Caco-2 (cell line): Measurements from ENCODE around the gene SLC6A13. TPM values are rescaled to one million over a fixed set of nuclear protein-coding genes. Genes with fewer than 3 reads are reported as not detected.

Source experiments
- BruUV-seq: library from RNA; stranded (reverse); fragments of 400-500 nt; replicated peaks from 2 replicates; lab custom pipeline; 2021; lab: Mats Ljungman, UMichigan
- CTCF ChIA-PET: fragments of 300-600 bp; sonication (Branson Sonifier 250); formaldehyde crosslinking; loops from one replicate; lab custom pipeline; 2022; ENCODE audit warnings: antibody characterized with exemption; lab: Charles Lee
- POLR2A ChIA-PET: fragments of 300-600 bp; sonication (Branson Sonifier 250); formaldehyde crosslinking; loops from one replicate; lab custom pipeline; 2022; ENCODE audit warnings: antibody characterized with exemption; lab: Charles Lee
- DNase-seq, 2 experiments: peaks; one replicate each; pipeline versions ENCODE4 v3.0.0 to v3.0.0-alpha.2; 2020 to 2022
- H3K27me3 ChIP-seq: replicated peaks from 2 replicates; pipeline ENCODE4 v1.6.0; 2011; ENCODE audit warnings: low read length; ENCODE audit not compliant: control insufficient read depth, insufficient read depth
- H3K36me3 ChIP-seq: 2 replicates; pipeline ENCODE4 v1.5.1; 2011; ENCODE audit warnings: low read length; ENCODE audit not compliant: control insufficient read depth, insufficient read depth
- H3K4me1 ChIP-seq: fragments of 250-450 bp; sonication (Bioruptor Pico); 2 replicates; pipeline ENCODE4 v1.5.1; 2020; ENCODE audit warnings: mild to moderate bottlenecking
- H3K4me3 ChIP-seq: 2 replicates; pipeline ENCODE4 v1.5.1; 2011; ENCODE audit warnings: low read depth, mild to moderate bottlenecking, control low read depth, low read length
- H3K9me3 ChIP-seq: fragments of 250-450 bp; sonication (Bioruptor Pico); 2 replicates; pipeline ENCODE4 v1.5.1; 2020; ENCODE audit warnings: mild to moderate bottlenecking, moderate library complexity
- H3K27ac Mint-ChIP-seq: one replicate; pipeline ENCODE4 v1.8.0; 2022; ENCODE audit warnings: mixed read lengths; ENCODE audit not compliant: unreplicated experiment
- H3K27me3 Mint-ChIP-seq: one replicate; pipeline ENCODE4 v1.8.0; 2022; ENCODE audit warnings: mixed read lengths; ENCODE audit not compliant: insufficient read depth, unreplicated experiment
- H3K36me3 Mint-ChIP-seq: one replicate; pipeline ENCODE4 v1.8.0; 2022; ENCODE audit warnings: mild to moderate bottlenecking, mixed read lengths; ENCODE audit not compliant: insufficient read depth, unreplicated experiment
- H3K4me1 Mint-ChIP-seq: one replicate; pipeline ENCODE4 v1.8.0; 2022; ENCODE audit warnings: low read depth, mixed read lengths; ENCODE audit not compliant: unreplicated experiment
- H3K4me3 Mint-ChIP-seq: one replicate; pipeline ENCODE4 v1.8.0; 2022; ENCODE audit warnings: mild to moderate bottlenecking, moderate library complexity, mixed read lengths; ENCODE audit not compliant: unreplicated experiment
- H3K9me3 Mint-ChIP-seq: one replicate; pipeline ENCODE4 v1.8.0; 2022; ENCODE audit warnings: mixed read lengths; ENCODE audit not compliant: unreplicated experiment
- intact Hi-C: fragments of 100-400 bp; cut with micrococcal nuclease; formaldehyde crosslinking; loops from one replicate; pipeline ENCODE4 v1.10.0; 2022; ENCODE audit not compliant: unreplicated experiment
- total RNA-seq: library from RNA; stranded (reverse); gene quantifications from 2 replicates; pipeline ENCODE4 v1.2.3, GENCODE V29; 2022
- TF ChIP-seq, protein P1 (sequence below), 2 experiments: fragments of 200-600 bp in 1 of 2; IDR thresholded peaks; 1 replicate in 1 of 2; 2 replicates in 1 of 2; pipeline versions ENCODE4 v1.5.1 to v1.8.0; 2011 to 2022; ENCODE audit warnings: antibody characterized with exemption in 1 of 2, control low read depth in 1 of 2, inconsistent platforms in 1 of 2, low read depth in 1 of 2, low read length in 1 of 2, mild to moderate bottlenecking in 1 of 2, moderate library complexity in 1 of 2; ENCODE audit not compliant: insufficient read depth in 1 of 2, severe bottlenecking in 1 of 2, unreplicated experiment in 1 of 2

SLC6A13 gene
- total RNA-seq, 1 experiment from 2014 or later, result 1.0 TPM

- Mint-ChIP-seq H3K4me3 (no peak overlapping the region), H3K9me3 (no peaks in the 10 kb centered on the region), H3K4me1 (no peaks in the 10 kb centered on the region), H3K27me3 (peaks cover 17% of the 10 kb centered on the region), H3K27ac (no peak overlapping the region), H3K36me3 (no peaks in the 10 kb centered on the region)
- Histone ChIP-seq H3K27me3 (no peaks in the 10 kb centered on the region), H3K4me1 (peaks cover 10% of the 10 kb centered on the region; the same call in 1 of the 2 replicates), H3K36me3 (no peaks in the 10 kb centered on the region), H3K4me3 (no peak overlapping the region), H3K9me3 (no peaks in the 10 kb centered on the region)
- CTCF ChIA-PET, result no interaction called here
- no peak for DNase-seq
- TF ChIP-seq, protein P1, sequence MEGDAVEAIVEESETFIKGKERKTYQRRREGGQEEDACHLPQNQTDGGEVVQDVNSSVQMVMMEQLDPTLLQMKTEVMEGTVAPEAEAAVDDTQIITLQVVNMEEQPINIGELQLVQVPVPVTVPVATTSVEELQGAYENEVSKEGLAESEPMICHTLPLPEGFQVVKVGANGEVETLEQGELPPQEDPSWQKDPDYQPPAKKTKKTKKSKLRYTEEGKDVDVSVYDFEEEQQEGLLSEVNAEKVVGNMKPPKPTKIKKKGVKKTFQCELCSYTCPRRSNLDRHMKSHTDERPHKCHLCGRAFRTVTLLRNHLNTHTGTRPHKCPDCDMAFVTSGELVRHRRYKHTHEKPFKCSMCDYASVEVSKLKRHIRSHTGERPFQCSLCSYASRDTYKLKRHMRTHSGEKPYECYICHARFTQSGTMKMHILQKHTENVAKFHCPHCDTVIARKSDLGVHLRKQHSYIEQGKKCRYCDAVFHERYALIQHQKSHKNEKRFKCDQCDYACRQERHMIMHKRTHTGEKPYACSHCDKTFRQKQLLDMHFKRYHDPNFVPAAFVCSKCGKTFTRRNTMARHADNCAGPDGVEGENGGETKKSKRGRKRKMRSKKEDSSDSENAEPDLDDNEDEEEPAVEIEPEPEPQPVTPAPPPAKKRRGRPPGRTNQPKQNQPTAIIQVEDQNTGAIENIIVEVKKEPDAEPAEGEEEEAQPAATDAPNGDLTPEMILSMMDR (IDR thresholded peaks at IDR 0.05; ENCODE audit: insufficient read depth in 1 of 2, low read depth in 1 of 2, low read length in 1 of 2, severe bottlenecking in 1 of 2, unreplicated experiment in 1 of 2), result no peak
- intact Hi-C loops, result loop anchor here (5.0 kb wide), 1 partner anchor 121 kb away; no protein-coding TSS in a partner anchor
- POLR2A ChIA-PET, result no interaction called here
- BruUV-seq, result no TSS peak
These were observed 61.3 kb downstream of the SLC6A13 start for GRCh38 chr12:201361-201760.

DNA sequence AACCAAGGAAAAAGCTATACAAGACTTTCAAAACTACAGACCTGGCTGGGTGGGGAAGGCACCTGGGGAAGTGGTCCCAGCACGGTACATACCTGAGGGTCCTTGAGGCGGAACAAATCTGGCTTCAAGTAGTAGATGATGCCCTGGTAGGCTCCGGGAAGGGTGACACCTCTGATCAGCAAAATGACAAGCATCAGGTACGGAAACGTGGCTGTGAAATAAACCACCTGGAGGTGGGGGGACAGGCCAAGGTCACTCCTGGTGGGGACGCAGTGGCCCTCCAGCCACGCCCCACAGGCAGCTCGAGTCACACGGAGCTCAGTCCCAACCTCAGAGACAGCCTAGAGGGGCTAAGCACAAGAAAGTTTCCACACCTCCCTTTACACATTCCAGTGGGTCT is 63.9 kb downstream of the SLC6A13 start:
- intact Hi-C loops, result no loop called here
- H3K9me3 Mint-ChIP-seq, result no peaks in the 10 kb centered on the region
- H3K4me3 Mint-ChIP-seq, result no peak overlapping the region
- TF ChIP-seq, protein P1 (IDR thresholded peaks at IDR 0.05; ENCODE audit: insufficient read depth in 1 of 2, low read depth in 1 of 2, low read length in 1 of 2, severe bottlenecking in 1 of 2, unreplicated experiment in 1 of 2), result no peak
- no peaks in the 10 kb centered on the region for H3K4me1 Mint-ChIP-seq
- no peaks in the 10 kb centered on the region for H3K36me3 Mint-ChIP-seq
- no peak for DNase-seq
- Histone ChIP-seq H3K9me3 (no peaks in the 10 kb centered on the region), H3K4me3 (no peak overlapping the region), H3K4me1 (0 out of 2 replicates have a peak, but pooled peaks cover 4% of the 10 kb centered on the region), H3K27me3 (no peaks in the 10 kb centered on the region), H3K36me3 (no peaks in the 10 kb centered on the region)
- BruUV-seq, result no TSS peak
- no peak overlapping the region for H3K27ac Mint-ChIP-seq
- H3K27me3 Mint-ChIP-seq, result peaks cover 14% of the 10 kb centered on the region
- ChIA-PET CTCF (interaction anchor here (1.1 to 1.5 kb wide), 2 partner anchors 11 to 25 kb away, joined by 3 read pairs; no protein-coding TSS in a partner anchor), POLR2A (no interaction called here)

GRCh38 chr12:197911-198695 is 64.5 kb downstream of the SLC6A13 start:
- intact Hi-C loops, result no loop called here
- no peaks in the 10 kb centered on the region for H3K9me3 Mint-ChIP-seq
- BruUV-seq, result no TSS peak
- ChIA-PET POLR2A (no interaction called here), CTCF (interaction anchor here (1.1 kb wide), 1 partner anchor 10 kb away, joined by 3 read pairs; no protein-coding TSS in a partner anchor)
- 0 out of 2 replicates have a peak, but pooled peaks cover 4% of the 10 kb centered on the region for H3K4me1 ChIP-seq
- TF ChIP-seq, protein P1 (IDR thresholded peaks at IDR 0.05; ENCODE audit: insufficient read depth in 1 of 2, low read depth in 1 of 2, low read length in 1 of 2, severe bottlenecking in 1 of 2, unreplicated experiment in 1 of 2), result no peak
- H3K4me1 Mint-ChIP-seq, result no peaks in the 10 kb centered on the region
- no peak for DNase-seq
- H3K27ac Mint-ChIP-seq, result no peak overlapping the region
- no peaks in the 10 kb centered on the region for H3K36me3 ChIP-seq
- no peak overlapping the region for H3K4me3 Mint-ChIP-seq
- H3K27me3 Mint-ChIP-seq, result peaks cover 14% of the 10 kb centered on the region
- H3K9me3 ChIP-seq, result no peaks in the 10 kb centered on the region
- H3K4me3 ChIP-seq, result no peak overlapping the region
- no peaks in the 10 kb centered on the region for H3K36me3 Mint-ChIP-seq
- H3K27me3 ChIP-seq, result no peaks in the 10 kb centered on the region
